ENCODE data around the gene MNX1. TPM values are rescaled to one million over a fixed set of nuclear protein-coding genes. Genes with fewer than 3 reads are reported as not detected.

MNX1 gene
- total RNA-seq, 1 donor: not detected

GRCh38 chr7:157004521-157005455 lies 5.7 kb downstream of the MNX1 start:
- Histone ChIP-seq H3K4me1 (ENCODE audit: insufficient read depth, low read length) (peaks cover 11% of the 10 kb centered on the region), H3K9me3 (ENCODE audit: low read depth, low read length) (no peaks in the 10 kb centered on the region), H3K4me3 (ENCODE audit: low read length) (no peak overlapping the region), H3K27me3 (ENCODE audit: insufficient read depth, low read length) (peaks cover 83% of the 10 kb centered on the region)

- Histone ChIP-seq H3K9me3 (ENCODE audit: low read depth, low read length) (no peaks in the 10 kb centered on the region), H3K4me1 (ENCODE audit: insufficient read depth, low read length) (peaks cover 16% of the 10 kb centered on the region), H3K27me3 (ENCODE audit: insufficient read depth, low read length) (peaks cover 84% of the 10 kb centered on the region), H3K4me3 (ENCODE audit: low read length) (no peak overlapping the region)
Observed at GRCh38 chr7:157003756-157004520, 6.5 kb downstream of the MNX1 start.

GRCh38 chr7:157003445-157003755 lies 7.1 kb downstream of the MNX1 start:
- H3K27me3 ChIP-seq (ENCODE audit: insufficient read depth, low read length): peaks cover 84% of the 10 kb centered on the region
- no peaks in the 10 kb centered on the region for H3K9me3 ChIP-seq (ENCODE audit: low read depth, low read length)
- H3K4me3 ChIP-seq (ENCODE audit: low read length): no peak overlapping the region
- H3K4me1 ChIP-seq (ENCODE audit: insufficient read depth, low read length): peaks cover 17% of the 10 kb centered on the region

- peaks cover 84% of the 10 kb centered on the region for H3K27me3 ChIP-seq (ENCODE audit: insufficient read depth, low read length)
- H3K4me3 ChIP-seq (ENCODE audit: low read length): no peak overlapping the region
- H3K9me3 ChIP-seq (ENCODE audit: low read depth, low read length): no peaks in the 10 kb centered on the region
- peaks cover 17% of the 10 kb centered on the region for H3K4me1 ChIP-seq (ENCODE audit: insufficient read depth, low read length)
Observed at GRCh38 chr7:157002819-157003421, 7.5 kb downstream of the MNX1 start.

GRCh38 chr7:157001920-157002818 lies 8.3 kb downstream of the MNX1 start:
- H3K27me3 ChIP-seq (ENCODE audit: insufficient read depth, low read length): peaks cover 84% of the 10 kb centered on the region
- H3K4me1 ChIP-seq (ENCODE audit: insufficient read depth, low read length): peaks cover 17% of the 10 kb centered on the region

GRCh38 chr7:157000741-157001653 lies 9.5 kb downstream of the MNX1 start:
- Histone ChIP-seq H3K4me1 (ENCODE audit: insufficient read depth, low read length) (peaks cover 17% of the 10 kb centered on the region), H3K9me3 (ENCODE audit: low read depth, low read length) (no peaks in the 10 kb centered on the region), H3K27me3 (ENCODE audit: insufficient read depth, low read length) (peaks cover 84% of the 10 kb centered on the region), H3K4me3 (ENCODE audit: low read length) (no peak overlapping the region)

More at GRCh38 chr7:157001920-157002818, 8.3 kb downstream of the MNX1 start:
- Histone ChIP-seq H3K4me3 (ENCODE audit: low read length) (no peak overlapping the region), H3K9me3 (ENCODE audit: low read depth, low read length) (no peaks in the 10 kb centered on the region)

- H3K9me3 ChIP-seq (ENCODE audit: low read depth, low read length): no peaks in the 10 kb centered on the region
- H3K4me1 ChIP-seq (ENCODE audit: insufficient read depth, low read length): peaks cover 17% of the 10 kb centered on the region
- H3K4me3 ChIP-seq (ENCODE audit: low read length): no peak overlapping the region
- peaks cover 81% of the 10 kb centered on the region for H3K27me3 ChIP-seq (ENCODE audit: insufficient read depth, low read length)
Observed at GRCh38 chr7:156999958-157000726, 10.3 kb downstream of the MNX1 start.

GRCh38 chr7:156998988-156999957 lies 11.2 kb downstream of the MNX1 start:
- H3K9me3 ChIP-seq (ENCODE audit: low read depth, low read length): no peaks in the 10 kb centered on the region
- H3K4me3 ChIP-seq (ENCODE audit: low read length): peak overlapping the region; percentile 12
- H3K27me3 ChIP-seq (ENCODE audit: insufficient read depth, low read length): peaks cover 75% of the 10 kb centered on the region
- peaks cover 17% of the 10 kb centered on the region for H3K4me1 ChIP-seq (ENCODE audit: insufficient read depth, low read length)

GRCh38 chr7:156994417-156994816 lies 16.0 kb downstream of the MNX1 start:
- Histone ChIP-seq H3K9me3 (ENCODE audit: low read depth, low read length) (no peaks in the 10 kb centered on the region), H3K4me1 (ENCODE audit: insufficient read depth, low read length) (peaks cover 6% of the 10 kb centered on the region), H3K4me3 (ENCODE audit: low read length) (no peak overlapping the region), H3K27me3 (ENCODE audit: insufficient read depth, low read length) (peaks cover 34% of the 10 kb centered on the region)

- Histone ChIP-seq H3K4me3 (ENCODE audit: low read length) (no peak overlapping the region), H3K4me1 (ENCODE audit: insufficient read depth, low read length) (peaks cover under 1% of the 10 kb centered on the region), H3K9me3 (ENCODE audit: low read depth, low read length) (no peaks in the 10 kb centered on the region), H3K27me3 (ENCODE audit: insufficient read depth, low read length) (peaks cover 29% of the 10 kb centered on the region)
Observed at GRCh38 chr7:156993925-156994235, 16.6 kb downstream of the MNX1 start.

GRCh38 chr7:156993021-156993924 lies 17.2 kb downstream of the MNX1 start:
- H3K9me3 ChIP-seq (ENCODE audit: low read depth, low read length): no peaks in the 10 kb centered on the region
- no peaks in the 10 kb centered on the region for H3K4me1 ChIP-seq (ENCODE audit: insufficient read depth, low read length)
- no peak overlapping the region for H3K4me3 ChIP-seq (ENCODE audit: low read length)
- peaks cover 22% of the 10 kb centered on the region for H3K27me3 ChIP-seq (ENCODE audit: insufficient read depth, low read length)
